ENCODE data around the gene CFAP47.

CFAP47 gene

DNA sequence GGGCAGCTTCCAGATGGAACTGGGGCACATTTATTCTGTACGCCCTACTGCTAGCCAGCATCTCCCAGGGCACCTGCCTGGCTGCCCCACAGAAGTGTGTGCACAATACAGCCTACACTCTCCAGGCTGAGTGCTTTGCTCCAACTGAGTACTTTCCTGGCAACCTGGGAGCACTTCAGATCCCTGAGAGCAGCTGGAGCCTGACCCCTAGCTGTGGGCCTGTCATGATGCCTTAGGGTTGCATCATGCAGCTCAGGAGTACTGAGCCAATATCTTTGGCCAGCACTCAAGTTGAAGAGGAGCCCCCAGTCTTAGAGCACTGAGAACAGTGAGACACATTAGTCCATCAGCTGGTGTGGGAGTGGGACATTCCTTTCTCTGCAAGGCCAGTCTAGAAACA lies 321.9 kb downstream of the CFAP47 start:
- H3K4me3 ChIP-seq (ENCODE audit: low read depth, low read length): no peak overlapping the region
- TF ChIP-seq, protein P1, sequence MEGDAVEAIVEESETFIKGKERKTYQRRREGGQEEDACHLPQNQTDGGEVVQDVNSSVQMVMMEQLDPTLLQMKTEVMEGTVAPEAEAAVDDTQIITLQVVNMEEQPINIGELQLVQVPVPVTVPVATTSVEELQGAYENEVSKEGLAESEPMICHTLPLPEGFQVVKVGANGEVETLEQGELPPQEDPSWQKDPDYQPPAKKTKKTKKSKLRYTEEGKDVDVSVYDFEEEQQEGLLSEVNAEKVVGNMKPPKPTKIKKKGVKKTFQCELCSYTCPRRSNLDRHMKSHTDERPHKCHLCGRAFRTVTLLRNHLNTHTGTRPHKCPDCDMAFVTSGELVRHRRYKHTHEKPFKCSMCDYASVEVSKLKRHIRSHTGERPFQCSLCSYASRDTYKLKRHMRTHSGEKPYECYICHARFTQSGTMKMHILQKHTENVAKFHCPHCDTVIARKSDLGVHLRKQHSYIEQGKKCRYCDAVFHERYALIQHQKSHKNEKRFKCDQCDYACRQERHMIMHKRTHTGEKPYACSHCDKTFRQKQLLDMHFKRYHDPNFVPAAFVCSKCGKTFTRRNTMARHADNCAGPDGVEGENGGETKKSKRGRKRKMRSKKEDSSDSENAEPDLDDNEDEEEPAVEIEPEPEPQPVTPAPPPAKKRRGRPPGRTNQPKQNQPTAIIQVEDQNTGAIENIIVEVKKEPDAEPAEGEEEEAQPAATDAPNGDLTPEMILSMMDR (IDR thresholded peaks at IDR 0.05; ENCODE audit: borderline replicate concordance, insufficient read depth, low read depth, low read length): no peak

DNA sequence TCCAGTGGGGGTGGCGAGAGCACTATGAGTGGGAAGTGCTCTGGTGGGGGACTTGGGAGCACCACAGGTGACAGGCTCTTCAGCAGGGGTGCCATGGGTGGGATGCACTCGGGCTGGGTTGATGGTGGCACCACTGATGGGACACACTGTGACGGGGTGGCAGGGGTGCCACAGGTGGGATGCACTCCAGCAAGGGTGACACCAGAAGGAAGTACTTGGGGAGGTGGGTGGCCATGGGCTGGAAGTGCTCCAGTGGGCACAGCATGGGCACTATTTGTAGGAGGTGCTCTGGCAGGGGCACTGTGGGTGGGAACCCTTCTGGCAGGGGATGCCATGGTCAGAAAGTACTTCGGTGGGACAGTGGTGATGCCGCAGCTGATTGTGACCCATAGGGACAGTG lies 346.6 kb downstream of the CFAP47 start:
- TF ChIP-seq, protein P1 (IDR thresholded peaks at IDR 0.05; ENCODE audit: borderline replicate concordance, insufficient read depth, low read depth, low read length): no peak

GRCh38 chrX:36310136-36310535 lies 390.6 kb downstream of the CFAP47 start:
- TF ChIP-seq, protein P1 (IDR thresholded peaks at IDR 0.05; ENCODE audit: borderline replicate concordance, insufficient read depth, low read depth, low read length): no peak
- no peak overlapping the region for H3K4me3 ChIP-seq (ENCODE audit: low read depth, low read length)

More for the DNA sequence above, 346.6 kb downstream of the CFAP47 start:
- no peak overlapping the region for H3K4me3 ChIP-seq (ENCODE audit: low read depth, low read length)

GRCh38 chrX:36314303-36314702 lies 394.8 kb downstream of the CFAP47 start:
- H3K4me3 ChIP-seq (ENCODE audit: low read depth, low read length): no peak overlapping the region
- TF ChIP-seq, protein P1 (IDR thresholded peaks at IDR 0.05; ENCODE audit: borderline replicate concordance, insufficient read depth, low read depth, low read length): no peak

- TF ChIP-seq, protein P1 (IDR thresholded peaks at IDR 0.05; ENCODE audit: borderline replicate concordance, insufficient read depth, low read depth, low read length): no peak
- H3K4me3 ChIP-seq (ENCODE audit: low read depth, low read length): no peak overlapping the region
Observed at GRCh38 chrX:36334572-36334971, 415.0 kb downstream of the CFAP47 start.

- TF ChIP-seq, protein P1 (IDR thresholded peaks at IDR 0.05; ENCODE audit: borderline replicate concordance, insufficient read depth, low read depth, low read length): no peak
- no peak overlapping the region for H3K4me3 ChIP-seq (ENCODE audit: low read depth, low read length)
Observed at GRCh38 chrX:36336751-36337150, 417.2 kb downstream of the CFAP47 start.

- H3K4me3 ChIP-seq (ENCODE audit: low read depth, low read length): no peak overlapping the region
- TF ChIP-seq, protein P1 (IDR thresholded peaks at IDR 0.05; ENCODE audit: borderline replicate concordance, insufficient read depth, low read depth, low read length): no peak
Observed at GRCh38 chrX:36344301-36344700, 424.8 kb downstream of the CFAP47 start.

Data from GM12875 (cell line).